VCaP (cell line): Measurements from ENCODE around the gene WDR1.

ENCODE experiments used
- H3K27ac ChIP-seq: fragments of 450-650 bp; 2 replicates; pipeline ENCODE4 v1.5.1; 2017
- TF ChIP-seq, protein P1 (sequence below): fragments of 450-650 bp; conservative IDR thresholded peaks from 2 replicates; pipeline ENCODE4 v1.5.1; 2017; ENCODE audit warnings: mild to moderate bottlenecking, moderate library complexity

WDR1 gene

DNA sequence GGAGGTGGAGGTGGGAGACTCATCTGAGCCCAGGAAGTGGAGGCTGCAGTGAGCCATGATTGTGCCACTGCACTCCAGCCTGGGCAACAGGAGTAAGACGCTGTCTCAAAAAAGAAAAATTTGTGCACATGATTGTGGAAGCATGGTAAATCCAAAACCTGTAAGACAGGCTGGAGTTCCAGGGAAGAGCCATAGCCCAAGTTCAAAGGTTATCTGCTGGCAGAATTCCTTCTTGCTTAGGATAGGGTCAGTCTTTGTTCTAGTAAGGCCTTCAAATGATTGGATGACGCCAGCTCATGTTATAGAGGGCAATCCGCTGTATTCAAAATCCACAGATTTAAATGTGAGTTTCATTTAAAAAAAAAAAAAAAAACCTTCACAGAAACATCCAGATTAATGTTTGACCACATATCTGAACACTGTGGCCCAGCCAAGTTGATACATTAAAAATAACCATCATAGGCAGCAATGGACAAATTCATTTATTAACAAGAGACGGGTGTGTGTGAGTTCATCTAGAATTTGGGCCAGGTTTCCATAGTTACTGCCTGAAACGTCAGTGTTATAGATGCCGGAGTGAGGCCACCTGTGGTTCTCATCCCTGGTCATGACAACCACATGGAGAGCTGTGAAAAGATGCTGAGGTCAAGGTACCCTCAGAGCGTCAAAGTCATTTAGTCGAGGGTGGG, 60.1 kb downstream of the WDR1 start:
- TF ChIP-seq, protein P1, sequence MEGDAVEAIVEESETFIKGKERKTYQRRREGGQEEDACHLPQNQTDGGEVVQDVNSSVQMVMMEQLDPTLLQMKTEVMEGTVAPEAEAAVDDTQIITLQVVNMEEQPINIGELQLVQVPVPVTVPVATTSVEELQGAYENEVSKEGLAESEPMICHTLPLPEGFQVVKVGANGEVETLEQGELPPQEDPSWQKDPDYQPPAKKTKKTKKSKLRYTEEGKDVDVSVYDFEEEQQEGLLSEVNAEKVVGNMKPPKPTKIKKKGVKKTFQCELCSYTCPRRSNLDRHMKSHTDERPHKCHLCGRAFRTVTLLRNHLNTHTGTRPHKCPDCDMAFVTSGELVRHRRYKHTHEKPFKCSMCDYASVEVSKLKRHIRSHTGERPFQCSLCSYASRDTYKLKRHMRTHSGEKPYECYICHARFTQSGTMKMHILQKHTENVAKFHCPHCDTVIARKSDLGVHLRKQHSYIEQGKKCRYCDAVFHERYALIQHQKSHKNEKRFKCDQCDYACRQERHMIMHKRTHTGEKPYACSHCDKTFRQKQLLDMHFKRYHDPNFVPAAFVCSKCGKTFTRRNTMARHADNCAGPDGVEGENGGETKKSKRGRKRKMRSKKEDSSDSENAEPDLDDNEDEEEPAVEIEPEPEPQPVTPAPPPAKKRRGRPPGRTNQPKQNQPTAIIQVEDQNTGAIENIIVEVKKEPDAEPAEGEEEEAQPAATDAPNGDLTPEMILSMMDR = no peak
- no peak overlapping the region for H3K27ac ChIP-seq

DNA sequence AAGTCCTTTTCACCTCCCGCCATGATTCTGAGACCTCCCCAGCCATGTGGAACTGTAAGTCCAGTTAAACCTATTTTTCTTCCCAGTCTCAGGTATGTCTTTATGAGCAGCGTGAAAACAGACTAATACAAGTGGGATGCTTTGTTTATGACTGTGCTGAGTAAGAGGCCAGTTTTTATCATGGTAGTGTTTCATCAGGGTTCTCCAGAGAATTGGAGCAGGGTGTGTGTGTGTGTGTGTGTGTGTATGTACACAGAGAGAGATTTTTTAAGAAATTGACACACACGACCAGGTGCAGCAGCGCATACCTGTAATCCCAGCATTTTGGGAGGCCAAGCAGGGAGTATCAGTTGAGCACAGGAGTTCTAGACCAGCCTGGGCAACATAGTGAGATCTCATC, 60.7 kb downstream of the WDR1 start:
- TF ChIP-seq, protein P1 = no peak
- no peak overlapping the region for H3K27ac ChIP-seq

- TF ChIP-seq, protein P1 = no peak
- no peak overlapping the region for H3K27ac ChIP-seq
Measured at GRCh38 chr4:10054571-10055041, 62.0 kb downstream of the WDR1 start.

- TF ChIP-seq, protein P1 = no peak
- no peak overlapping the region for H3K27ac ChIP-seq
Measured at GRCh38 chr4:10053635-10054453, 62.8 kb downstream of the WDR1 start.

- TF ChIP-seq, protein P1 = no peak
- H3K27ac ChIP-seq = no peak overlapping the region
Measured at GRCh38 chr4:10051517-10052135, 65.0 kb downstream of the WDR1 start.

DNA sequence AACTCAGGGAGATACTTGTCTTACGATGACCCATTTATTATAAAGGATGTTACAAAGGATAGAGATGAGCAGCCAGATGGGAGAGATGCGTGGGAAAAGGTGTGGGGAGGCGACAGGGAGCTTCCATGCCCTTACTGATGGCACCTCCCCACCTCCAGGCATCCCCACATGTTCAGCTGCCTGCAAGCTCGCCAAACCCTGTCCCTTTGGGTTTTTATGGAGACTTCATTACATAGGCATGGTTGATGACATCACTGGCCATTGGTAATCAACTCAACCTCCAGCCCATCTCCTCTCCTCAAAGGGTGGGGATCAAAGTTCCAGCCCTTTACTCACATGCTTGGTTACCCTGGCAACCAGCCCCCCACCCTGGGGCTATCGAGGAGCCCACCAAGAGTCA, 65.9 kb downstream of the WDR1 start:
- no peak overlapping the region for H3K27ac ChIP-seq
- TF ChIP-seq, protein P1 = no peak

GRCh38 chr4:10050261-10050661, 66.3 kb downstream of the WDR1 start:
- H3K27ac ChIP-seq = no peak overlapping the region
- TF ChIP-seq, protein P1 = no peak
